VCaP (cell line): ENCODE results near the gene OBSL1.

Source experiments
- H3K27ac ChIP-seq: fragments of 450-650 bp; 2 replicates; pipeline ENCODE4 v1.5.1; 2017
- TF ChIP-seq, protein P1 (sequence below): fragments of 450-650 bp; conservative IDR thresholded peaks from 2 replicates; pipeline ENCODE4 v1.5.1; 2017; ENCODE audit warnings: mild to moderate bottlenecking, moderate library complexity

Gene OBSL1

DNA sequence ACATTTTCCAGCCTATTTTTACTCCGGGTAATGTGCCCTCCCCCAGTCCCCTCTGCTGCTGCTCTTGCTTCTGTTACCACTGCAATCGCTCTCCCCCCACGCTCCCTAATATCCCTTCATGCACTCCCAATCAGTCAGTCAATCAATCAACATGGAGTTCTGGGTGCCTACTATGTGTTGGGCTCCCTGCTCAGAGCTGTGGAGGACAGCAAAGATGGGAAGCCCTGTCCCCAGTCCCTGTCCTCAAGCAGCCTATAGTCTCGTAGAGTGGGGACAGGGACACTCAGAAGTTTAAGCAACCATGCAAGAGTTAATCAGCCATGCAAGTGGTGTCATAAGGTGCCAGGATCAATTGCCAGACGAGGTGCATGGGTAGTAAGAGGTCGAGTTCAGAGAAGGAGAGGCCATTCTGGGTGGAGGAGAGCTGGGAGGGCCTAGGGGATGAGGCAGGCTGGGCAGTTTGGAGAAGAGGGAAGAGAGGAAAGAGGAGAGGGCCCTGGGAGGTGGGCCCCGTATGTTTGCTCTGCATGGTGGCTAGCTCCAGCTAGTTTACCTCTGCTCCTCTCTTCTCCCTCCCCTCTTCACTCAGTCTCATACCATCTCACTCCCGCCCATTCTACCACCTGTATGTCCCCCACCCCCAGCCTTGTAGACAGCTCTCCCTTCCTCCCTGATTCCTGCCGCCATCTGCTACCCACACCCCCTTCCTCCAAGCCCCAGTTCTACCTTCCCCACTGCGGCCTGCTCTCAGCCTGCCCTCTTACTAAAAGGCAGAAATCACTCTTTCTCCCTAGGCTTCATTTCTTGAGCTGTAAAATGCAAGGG, 53.2 kb downstream of the OBSL1 start:
- TF ChIP-seq, protein P1, sequence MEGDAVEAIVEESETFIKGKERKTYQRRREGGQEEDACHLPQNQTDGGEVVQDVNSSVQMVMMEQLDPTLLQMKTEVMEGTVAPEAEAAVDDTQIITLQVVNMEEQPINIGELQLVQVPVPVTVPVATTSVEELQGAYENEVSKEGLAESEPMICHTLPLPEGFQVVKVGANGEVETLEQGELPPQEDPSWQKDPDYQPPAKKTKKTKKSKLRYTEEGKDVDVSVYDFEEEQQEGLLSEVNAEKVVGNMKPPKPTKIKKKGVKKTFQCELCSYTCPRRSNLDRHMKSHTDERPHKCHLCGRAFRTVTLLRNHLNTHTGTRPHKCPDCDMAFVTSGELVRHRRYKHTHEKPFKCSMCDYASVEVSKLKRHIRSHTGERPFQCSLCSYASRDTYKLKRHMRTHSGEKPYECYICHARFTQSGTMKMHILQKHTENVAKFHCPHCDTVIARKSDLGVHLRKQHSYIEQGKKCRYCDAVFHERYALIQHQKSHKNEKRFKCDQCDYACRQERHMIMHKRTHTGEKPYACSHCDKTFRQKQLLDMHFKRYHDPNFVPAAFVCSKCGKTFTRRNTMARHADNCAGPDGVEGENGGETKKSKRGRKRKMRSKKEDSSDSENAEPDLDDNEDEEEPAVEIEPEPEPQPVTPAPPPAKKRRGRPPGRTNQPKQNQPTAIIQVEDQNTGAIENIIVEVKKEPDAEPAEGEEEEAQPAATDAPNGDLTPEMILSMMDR, result no peak

DNA sequence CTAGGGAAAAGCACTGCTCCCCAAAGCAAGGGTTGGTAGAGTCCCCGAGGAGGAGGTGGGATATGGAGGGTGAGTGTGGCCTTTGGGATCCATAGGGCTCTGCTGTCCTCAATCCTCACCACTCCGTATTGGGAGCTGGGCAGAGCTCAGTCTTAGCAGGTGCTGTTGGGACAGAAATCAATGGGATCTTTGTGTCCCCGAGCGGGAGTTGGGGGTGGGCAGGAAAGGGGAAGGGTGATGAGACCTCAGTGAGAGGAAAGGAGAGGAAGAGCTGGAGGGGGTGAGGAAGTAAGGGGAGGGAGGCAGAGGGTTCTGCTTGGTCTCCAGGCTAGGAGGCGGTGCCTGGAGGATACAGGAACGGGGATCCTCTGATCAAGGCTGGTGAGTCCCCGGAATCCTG, 54.5 kb downstream of the OBSL1 start:
- TF ChIP-seq, protein P1, result no peak
- H3K27ac ChIP-seq, result no peak overlapping the region

More for the DNA sequence above, 53.2 kb downstream of the OBSL1 start:
- no peak overlapping the region for H3K27ac ChIP-seq

DNA sequence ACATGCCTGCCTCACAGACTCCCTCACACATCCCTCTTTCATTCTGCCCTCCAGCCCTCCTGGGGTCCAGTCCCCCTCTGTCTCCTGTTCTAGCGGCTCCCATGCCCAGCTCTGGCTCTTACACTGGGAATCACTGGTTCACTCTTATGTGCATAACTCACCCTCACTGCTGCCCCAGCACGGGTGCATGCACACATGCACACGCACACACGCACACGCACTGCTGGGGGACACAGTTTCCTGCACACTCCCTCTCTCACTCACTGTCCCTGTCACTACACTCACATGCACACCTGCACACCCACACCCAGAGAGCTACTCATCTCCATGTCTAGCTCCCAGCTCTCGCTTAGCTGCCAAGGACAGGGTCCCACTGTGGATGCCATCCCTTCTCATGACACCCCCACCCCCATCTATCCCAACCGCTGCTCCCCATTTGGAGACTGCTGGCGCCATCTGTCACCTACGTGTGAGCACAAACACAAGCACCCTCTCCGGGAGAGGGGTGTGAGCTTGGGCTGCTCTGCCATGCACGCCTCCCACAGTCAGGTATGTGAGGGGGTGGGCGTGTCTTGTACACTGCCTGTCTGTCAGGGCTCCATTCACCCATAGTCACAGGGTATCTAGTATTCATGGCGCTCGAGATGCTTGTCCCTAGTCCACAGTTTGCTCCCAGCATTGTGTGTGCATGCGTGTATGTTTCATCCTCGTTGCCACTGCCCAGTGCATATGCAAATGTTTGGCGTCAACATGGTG, 55.3 kb downstream of the OBSL1 start:
- TF ChIP-seq, protein P1, result no peak
- H3K27ac ChIP-seq, result no peak overlapping the region

DNA sequence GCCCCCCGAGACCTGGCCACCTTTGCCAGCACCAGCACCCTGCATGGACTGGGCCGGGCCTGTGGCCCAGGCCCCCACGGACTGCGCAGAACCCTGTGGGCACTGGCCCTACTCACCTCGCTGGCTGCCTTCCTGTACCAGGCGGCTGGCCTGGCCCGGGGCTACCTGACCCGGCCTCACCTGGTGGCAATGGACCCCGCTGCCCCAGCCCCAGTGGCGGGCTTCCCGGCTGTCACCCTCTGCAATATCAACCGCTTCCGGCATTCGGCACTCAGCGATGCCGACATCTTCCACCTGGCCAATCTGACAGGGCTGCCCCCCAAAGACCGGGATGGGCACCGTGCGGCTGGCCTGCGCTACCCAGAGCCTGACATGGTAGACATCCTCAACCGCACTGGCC, 56.5 kb downstream of the OBSL1 start:
- H3K27ac ChIP-seq, result no peak overlapping the region
- TF ChIP-seq, protein P1, result no peak

DNA sequence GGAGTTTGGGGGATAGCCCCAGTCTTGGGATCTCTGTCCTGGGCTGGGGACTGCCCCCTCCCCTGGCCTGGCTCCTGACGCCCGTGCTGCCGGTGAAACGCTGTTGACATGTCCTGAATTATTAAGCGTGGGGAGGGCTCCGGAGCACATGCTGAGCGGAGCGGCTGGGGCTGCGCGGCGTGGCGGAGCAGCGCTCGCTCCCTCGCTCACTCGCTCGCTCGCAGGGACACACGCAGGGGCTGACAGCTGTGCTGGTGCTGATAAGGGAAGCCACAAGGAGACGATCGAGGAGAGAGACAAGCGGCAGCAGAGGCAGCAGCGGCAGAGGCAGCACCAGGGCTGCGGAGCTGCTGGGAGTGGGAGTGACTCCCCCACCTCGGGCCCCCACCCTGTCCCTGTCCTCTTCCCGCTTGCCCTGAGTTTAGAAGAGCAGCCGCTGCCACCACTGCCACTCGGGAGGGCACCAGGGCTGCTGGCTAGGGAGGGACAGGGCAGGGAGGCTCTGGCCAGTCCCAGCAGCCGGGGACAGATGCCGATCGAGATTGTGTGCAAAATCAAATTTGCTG, 57.1 kb downstream of the OBSL1 start, which contains the start of gene ASIC4:
TSS of gene ASIC4 (plus strand) at position 287 of the 566 bp plus-strand sequence. CDS start at position 530, 243 bp downstream.
- no peak within 1 kb of the TSS for H3K27ac ChIP-seq
- TF ChIP-seq, protein P1, result no peak

DNA sequence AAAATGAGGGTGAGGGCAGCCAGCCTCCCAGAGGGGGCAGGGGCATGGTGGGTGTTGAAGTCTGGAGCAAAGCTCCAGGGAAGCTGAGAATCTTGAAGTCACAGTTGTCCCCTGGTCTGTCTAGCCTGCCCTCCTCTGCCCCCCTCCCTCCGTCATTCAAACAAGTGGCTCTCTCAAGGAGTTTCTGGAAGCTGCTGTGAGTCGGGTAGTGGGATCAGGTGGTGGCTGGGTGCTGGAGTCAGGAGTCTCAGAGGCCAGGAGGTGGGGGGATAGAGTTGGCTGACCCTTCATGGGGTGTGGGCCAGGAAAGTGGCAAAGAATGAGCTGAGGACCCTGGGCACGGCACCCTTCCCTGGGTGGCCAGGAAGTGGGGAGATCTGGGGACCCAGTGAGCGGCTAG, 57.6 kb downstream of the OBSL1 start:
- TF ChIP-seq, protein P1, result no peak
- no peak overlapping the region for H3K27ac ChIP-seq

DNA sequence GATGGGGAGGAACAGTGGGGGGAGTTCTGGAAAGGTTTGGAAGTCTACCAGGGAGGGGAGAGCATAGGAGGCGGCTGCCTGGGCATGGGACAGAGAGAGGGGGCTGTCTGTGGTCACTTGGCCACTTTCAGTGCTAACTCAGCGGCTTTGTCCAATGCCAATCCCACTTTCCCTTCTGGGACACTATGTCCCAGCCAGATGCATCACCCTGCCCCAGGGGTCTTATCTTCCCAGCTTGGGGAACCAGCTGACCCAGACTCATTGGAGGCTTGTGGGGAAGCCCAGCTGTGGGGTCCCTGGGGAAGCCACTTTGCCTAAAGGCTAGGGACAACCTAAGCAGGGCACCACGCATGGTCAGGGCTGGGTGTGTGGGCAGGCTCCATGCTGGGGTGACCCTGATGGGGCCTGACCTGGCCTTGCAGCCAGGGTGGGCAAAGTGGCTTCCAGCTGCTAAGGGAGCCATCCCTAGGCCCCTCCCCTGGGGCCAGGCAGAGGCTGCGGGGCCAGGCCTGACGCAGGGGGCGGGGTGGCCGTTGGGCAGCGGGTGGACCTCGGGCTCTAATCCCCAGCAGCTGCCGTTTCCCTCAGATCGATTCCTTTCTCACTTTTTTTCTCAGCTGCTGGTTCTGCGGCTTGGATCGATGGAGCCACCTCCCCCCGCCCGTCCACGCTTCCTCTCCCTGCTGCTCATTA, 58.7 kb downstream of the OBSL1 start:
- TF ChIP-seq, protein P1, result no peak
- H3K27ac ChIP-seq, result no peak overlapping the region
